Astrocyte of the cerebellum (primary cell): ENCODE data around the gene ADGRG2.
"Not testable (repeated sequence)": the region's sequence is repeated elsewhere in the genome, so short reads cannot be mapped to it uniquely, and the experiment has no call there.

ENCODE experiments used
- DNase-seq: peaks from one replicate; pipeline ENCODE4 v3.0.0-alpha.2; 2011; ENCODE audit warnings: low read depth
- H3K4me3 ChIP-seq: 2 replicates; pipeline ENCODE4 v1.5.1; 2011; ENCODE audit warnings: mild to moderate bottlenecking, low read depth, low read length, moderate library complexity
- in situ Hi-C: cut with HindIII; loops from 2 replicates; pipeline ENCODE4 v1.10.0; 2017; ENCODE audit warnings: low sequenced_read_pairs
- TF ChIP-seq, protein P1 (sequence below): IDR thresholded peaks from 2 replicates; pipeline ENCODE4 v1.5.1; 2012; ENCODE audit warnings: low read length, low read depth, moderate library complexity, mild to moderate bottlenecking; ENCODE audit errors: missing control alignments

Gene ADGRG2

DNA sequence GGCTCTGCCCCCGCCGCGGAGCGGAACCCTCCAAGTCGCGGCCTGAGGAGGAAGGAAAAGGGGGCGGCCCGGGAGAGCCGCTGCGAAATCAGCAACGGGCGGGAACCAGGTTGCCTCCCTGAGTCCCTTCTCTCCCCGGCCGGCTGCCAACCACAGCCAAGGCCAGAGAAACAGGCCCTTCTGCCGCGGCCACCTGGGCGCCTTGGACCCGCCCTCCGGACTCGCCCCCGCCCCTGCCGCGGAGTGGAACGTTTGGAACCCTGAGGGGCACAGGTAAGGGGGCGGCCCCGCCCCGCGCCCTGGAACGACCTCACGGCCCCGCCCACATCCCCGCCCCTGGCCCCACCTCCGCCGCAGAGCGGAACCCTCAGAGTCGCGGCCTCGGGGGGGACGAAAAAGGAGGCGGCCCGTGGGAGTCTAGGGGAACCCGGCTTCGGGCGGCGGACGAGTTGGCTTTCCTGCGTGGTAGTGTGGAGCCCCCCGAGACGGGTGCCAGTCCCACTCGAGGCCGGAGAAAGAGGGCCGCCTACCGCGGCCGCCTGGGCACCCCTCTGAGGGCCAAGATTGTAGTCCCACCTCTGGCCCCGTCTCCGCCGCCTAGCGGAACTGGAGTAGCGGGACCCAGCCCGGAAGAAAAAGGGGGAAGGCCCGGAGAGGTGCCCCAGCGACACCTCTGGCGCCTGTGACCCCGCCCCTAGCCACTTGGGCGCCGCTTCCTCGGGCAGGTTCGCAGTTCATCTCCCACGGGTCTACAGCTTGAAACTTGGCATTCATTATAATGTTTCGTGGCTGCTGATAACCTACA lies 137.7 kb downstream of the ADGRG2 start:
- no peak for DNase-seq
- H3K4me3 ChIP-seq, result peak overlapping the region; percentile 65
- in situ Hi-C loops, result no loop called here
- TF ChIP-seq, protein P1, sequence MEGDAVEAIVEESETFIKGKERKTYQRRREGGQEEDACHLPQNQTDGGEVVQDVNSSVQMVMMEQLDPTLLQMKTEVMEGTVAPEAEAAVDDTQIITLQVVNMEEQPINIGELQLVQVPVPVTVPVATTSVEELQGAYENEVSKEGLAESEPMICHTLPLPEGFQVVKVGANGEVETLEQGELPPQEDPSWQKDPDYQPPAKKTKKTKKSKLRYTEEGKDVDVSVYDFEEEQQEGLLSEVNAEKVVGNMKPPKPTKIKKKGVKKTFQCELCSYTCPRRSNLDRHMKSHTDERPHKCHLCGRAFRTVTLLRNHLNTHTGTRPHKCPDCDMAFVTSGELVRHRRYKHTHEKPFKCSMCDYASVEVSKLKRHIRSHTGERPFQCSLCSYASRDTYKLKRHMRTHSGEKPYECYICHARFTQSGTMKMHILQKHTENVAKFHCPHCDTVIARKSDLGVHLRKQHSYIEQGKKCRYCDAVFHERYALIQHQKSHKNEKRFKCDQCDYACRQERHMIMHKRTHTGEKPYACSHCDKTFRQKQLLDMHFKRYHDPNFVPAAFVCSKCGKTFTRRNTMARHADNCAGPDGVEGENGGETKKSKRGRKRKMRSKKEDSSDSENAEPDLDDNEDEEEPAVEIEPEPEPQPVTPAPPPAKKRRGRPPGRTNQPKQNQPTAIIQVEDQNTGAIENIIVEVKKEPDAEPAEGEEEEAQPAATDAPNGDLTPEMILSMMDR, result peak; percentile 50

DNA sequence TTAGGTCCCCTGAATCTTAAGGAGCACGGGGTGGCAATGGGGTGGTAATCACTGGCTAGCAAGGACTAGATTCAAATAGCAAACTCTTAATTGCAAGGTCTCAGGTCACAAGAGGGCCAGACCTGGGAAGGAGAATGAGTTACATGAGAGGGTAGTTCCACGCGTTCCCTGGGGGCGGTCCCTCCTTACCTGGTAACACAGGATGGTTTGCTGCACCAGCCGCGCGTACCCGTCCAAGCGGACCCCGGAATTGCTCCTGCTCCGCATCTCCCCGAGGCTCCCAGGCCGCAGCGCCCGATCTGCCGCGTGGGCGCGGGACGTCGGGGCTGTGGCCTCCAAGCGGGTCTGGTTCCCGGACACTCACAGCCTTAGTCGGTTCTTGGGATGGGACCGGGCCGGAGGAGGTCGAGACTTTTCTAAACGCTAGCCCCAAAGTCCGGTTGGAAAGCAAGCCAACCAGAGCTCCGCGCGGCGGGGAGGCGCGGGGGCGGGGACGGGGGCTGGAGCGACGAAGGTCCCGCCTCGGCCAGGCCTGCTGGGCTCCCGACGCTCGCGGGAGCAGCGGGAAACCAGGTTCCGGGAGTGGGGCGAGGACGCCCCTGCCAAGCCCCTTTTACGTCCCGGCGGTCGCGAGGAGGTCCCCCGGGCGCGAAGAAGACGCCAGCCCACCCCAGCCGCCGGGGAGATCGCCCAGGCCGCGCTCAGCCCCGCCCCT lies 138.4 kb downstream of the ADGRG2 start, which contains the start of gene PHKA2:
Gene PHKA2, minus strand, starts transcription at position 449 of the 715 bp plus-strand sequence. Its CDS starts 182 bp downstream, at position 267.
- in situ Hi-C loops, result no loop called here
- DNase-seq, result no peak
- TF ChIP-seq, protein P1, result no peak
- H3K4me3 ChIP-seq, result peak within 1 kb of the TSS; percentile 65

DNA sequence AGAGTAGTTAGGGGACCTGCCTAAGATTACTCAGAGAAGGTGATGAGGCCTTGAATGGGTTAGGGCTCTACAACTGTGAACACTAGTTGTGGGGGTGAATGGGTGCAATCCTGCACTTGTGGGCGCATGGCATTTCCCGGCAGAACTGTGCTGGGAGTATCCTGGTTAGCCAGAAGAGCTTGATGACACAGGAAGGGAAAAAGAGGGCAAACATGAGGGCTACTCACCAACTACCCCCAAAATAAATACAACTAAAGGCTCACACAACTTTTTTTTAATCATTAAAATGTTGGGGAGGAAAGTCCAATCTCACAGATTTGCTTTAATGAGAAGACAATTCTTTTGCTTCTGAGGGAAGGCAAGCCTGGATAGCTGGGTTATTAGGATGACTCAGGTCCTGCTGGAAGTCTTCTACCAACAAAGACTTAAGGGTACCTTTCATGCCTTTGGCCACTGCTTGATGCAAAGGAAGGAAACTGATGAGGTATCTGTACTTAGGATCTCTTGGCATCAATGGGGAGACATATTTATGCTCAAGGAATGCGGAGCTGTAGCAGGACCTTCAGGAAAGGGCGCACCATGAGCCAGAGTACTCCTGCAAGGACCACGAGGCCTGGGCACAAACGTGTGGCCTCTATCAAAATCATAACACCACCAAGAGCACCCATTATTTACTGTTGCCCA lies 141.0 kb downstream of the ADGRG2 start:
- no peak overlapping the region for H3K4me3 ChIP-seq
- in situ Hi-C loops, result no loop called here
- TF ChIP-seq, protein P1, result no peak
- DNase-seq, result no peak

DNA sequence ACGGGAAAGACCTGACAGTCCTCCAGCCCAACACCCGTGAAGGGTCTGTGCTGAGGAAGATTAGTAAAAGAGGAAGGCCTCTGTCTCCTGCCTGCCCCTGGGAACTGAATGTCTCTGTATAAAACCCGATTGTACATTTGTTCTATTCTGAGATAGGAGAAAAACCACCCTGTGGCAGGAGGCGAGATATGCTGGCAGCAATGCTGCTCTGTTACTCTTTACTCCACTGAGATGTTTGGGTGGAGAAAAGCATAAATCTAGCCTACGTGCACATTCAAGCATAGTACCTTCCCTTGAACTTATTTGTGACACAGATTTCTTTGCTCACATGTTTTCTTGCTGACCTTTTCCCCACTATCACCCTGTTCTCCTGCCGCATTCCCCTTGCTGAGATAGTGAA lies 142.0 kb downstream of the ADGRG2 start:
- H3K4me3 ChIP-seq, DNase-seq, in situ Hi-C loops: not testable (repeated sequence)

DNA sequence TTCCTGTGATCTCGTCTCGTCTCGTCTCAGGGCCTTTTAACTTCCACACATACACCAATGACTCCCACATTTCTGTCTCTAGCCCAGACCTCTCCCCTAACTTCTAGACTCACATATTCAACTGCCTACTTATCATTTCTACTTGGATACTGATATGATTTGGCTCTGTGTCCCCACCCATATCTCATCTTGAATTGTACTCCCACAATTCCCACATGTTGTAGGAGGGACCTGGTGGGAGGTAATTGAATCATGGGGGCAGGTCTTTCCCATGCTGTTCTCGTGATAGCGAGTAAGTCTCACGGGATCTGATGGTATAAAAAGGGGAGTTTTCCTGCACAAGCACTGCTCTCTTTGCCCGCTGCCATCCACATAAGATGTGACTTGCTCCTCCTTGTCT lies 147.3 kb downstream of the ADGRG2 start:
- TF ChIP-seq, protein P1, result no peak
- in situ Hi-C loops, result no loop called here
- DNase-seq, result no peak
- no peak overlapping the region for H3K4me3 ChIP-seq

DNA sequence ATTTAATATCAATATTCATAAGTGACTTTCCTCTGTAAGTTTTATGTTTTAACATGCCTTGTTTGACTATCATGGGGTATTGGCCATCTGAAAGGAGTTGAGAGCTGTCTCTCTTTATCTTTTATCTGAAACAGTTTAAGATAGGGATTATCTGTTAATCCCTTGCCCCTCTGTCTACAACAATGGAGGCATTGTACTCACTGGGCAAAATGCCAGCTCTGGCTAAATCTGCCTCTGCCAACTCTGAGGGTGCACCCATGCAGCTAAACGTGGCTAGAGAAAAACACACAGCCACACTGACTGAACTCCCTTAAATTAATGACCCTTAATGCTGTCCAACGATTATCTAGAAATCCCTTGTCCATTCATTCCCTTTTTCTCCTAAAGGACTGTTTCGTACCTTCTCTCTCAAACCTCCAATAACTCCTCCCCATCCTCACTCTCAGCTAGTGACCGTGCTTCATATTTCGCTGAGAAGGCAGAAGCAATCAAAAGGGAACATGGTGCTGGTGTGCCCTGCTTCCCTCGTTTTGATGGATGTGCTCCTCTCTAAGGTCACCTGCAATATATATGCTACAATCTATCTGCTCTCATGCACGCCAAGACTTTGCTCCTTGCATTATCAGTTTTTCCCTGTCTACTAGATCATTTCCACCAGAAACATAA lies 148.6 kb downstream of the ADGRG2 start:
- no peak overlapping the region for H3K4me3 ChIP-seq
- in situ Hi-C loops, result no loop called here

More for the DNA sequence above, 148.6 kb downstream of the ADGRG2 start:
- TF ChIP-seq, protein P1, result no peak
- no peak for DNase-seq
